Fibroblast of villous mesenchyme (primary cell): Measurements from ENCODE around the gene NSD1. TPM values are rescaled to one million over a fixed set of nuclear protein-coding genes. Genes with fewer than 3 reads are reported as not detected.
A peak's percentile ranks its signal among the peaks of the same experiment; 100 is the strongest.

Experiments used
- DNase-seq: peaks from one replicate; pipeline ENCODE4 v3.0.0-alpha.2; 2010; ENCODE audit warnings: low read depth
- H3K4me3 ChIP-seq: 2 replicates; pipeline ENCODE4 v1.5.1; 2011; ENCODE audit warnings: low read depth, mild to moderate bottlenecking, low read length
- total RNA-seq: library from RNA; depleted of rRNA; stranded (reverse); fragments of >200 nt; gene quantifications from 2 replicates; pipeline ENCODE4 v1.2.3, GENCODE V29; 2012
- TF ChIP-seq, protein P1 (sequence below): IDR thresholded peaks from 2 replicates; pipeline ENCODE4 v1.5.1; 2012; ENCODE audit warnings: low read depth, mild to moderate bottlenecking, low read length; ENCODE audit not compliant: insufficient read depth

The NSD1 gene
- total RNA-seq, 1 donor: 70.0 TPM

DNA sequence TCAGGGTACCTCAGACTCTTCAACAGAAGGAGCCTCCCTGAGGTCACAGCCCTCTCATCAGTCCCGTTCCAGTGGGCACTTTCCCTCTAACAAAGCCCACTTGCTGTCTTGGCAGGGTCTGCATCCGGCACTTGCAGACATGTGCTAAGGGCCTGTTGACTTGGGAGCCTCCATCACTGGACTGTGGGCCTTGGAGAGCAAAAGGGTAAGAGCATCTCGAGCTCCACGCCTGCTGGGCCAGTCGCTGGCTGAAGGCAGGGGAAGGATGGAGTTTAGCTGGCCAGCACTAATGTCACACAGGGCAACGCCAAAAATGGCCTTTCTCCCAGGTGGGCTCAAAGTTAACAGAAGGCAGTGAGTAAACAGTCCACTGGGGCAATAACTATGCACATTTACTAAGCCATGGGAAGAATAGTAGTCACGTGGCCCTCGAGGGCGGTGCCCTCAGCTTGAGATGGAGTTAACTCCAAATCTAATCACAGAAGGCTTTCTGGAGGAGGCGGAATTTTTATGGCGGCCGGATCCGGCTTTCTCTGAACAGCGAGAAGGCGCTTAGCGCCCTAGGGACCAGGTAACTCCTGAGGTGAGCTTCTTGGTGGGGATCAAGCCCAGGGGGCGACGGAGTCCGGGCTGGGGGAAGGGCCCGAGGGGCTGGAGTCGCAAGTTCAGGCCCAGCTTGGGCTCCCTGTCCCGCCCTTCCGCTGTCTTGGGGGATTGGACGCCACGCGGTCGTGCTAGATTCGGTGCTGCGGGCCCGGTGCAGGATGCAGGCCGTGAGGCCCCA lies 2.0 kb upstream of the NSD1 start:
- H3K4me3 ChIP-seq: no peak overlapping the region
- no peak for DNase-seq
- TF ChIP-seq, protein P1, sequence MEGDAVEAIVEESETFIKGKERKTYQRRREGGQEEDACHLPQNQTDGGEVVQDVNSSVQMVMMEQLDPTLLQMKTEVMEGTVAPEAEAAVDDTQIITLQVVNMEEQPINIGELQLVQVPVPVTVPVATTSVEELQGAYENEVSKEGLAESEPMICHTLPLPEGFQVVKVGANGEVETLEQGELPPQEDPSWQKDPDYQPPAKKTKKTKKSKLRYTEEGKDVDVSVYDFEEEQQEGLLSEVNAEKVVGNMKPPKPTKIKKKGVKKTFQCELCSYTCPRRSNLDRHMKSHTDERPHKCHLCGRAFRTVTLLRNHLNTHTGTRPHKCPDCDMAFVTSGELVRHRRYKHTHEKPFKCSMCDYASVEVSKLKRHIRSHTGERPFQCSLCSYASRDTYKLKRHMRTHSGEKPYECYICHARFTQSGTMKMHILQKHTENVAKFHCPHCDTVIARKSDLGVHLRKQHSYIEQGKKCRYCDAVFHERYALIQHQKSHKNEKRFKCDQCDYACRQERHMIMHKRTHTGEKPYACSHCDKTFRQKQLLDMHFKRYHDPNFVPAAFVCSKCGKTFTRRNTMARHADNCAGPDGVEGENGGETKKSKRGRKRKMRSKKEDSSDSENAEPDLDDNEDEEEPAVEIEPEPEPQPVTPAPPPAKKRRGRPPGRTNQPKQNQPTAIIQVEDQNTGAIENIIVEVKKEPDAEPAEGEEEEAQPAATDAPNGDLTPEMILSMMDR: no peak

DNA sequence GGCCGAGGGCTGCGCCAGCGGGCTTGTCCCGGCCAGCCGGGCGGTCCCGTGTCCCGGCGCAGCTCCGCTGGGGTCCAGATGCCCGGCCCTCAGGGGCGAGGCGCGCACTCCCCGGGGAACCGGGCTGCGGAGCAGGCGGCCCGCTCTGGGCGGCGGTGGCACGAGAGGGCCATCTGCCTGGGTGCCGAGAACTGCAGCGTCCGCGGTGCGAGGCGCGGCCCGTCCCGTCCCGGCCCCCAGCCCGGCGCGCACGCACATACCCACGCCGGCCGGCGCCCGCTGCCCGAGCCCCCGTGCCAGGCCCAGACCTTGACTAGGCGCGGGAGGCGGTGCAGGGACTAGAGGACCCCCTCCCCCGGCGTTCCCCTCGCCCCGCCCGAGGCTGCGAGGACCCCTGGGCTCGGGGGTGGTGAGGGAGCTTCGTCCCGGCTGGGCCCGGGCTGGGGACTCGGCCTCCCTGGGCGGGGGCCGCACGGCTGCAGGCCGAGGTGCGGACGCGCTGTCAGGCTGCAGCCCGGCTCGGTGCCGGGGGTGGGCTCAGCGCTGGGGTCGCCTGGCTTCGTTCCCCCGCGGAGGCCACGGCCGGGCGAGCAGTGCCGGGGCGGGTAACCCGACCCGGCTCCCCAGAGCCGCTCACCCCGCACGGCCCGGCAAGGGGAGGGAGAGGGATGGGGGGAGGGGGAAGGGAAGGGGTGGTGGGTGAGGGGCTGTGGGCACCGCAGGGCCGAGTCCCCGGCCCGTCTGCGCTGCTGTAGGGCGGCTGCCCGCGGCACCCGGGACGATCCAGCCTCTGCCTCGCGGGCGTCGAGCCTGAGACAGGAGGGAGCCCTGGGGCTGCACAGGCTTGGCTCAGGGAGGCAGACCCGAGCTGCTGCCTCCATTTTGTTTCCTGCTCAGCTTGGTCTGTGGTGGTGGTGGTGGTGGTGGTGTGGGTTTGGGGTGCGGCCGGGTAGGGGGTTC lies 1.2 kb upstream of the NSD1 start:
- TF ChIP-seq, protein P1: no peak
- H3K4me3 ChIP-seq: no peak overlapping the region
- DNase-seq: peak; percentile 16

DNA sequence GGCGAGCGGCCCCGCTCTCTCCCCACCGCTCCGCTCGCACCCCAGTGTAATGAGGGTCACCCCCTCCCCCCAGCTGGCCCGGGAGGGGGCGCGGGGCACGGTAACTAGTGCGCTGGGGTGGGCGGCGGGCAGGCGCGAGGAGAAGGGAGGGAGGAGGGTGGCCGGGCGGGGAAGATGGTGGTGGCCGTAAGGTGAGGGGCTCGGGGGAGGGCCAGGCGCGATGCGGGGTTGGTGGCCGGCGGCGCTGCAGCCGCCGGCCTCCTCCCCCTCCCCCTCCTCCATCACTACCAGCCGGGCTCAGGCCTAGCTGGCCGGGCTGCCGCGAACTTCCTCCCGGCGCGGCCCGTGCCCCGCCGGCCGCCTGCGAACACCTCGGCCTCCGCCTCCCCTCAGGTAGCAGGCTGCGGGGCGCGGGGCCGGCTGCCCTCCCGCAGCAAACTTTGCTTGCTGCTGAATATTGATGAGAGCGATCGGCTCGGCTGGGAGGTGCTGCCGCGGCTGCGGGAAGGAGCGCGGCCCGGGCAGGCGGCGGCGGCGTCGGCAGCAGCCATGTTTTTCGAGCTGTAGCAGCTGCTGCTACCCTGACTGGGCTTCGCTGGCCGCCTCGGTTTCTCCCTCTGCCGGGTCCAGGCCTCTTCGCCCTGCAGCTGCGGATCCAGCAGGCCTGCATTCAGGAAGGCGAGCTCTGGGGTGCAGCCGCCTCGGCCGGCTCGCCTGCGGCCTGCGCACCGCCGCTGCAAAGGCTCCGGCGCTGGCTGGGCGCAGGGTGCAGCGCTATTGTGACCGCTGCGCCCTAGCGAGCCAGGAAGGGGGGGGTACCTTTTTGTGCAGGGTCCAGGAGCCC lies 502 bp downstream of the NSD1 start:
- peak; percentile 55 for DNase-seq
- TF ChIP-seq, protein P1: no peak
- peak overlapping the region; percentile 64 for H3K4me3 ChIP-seq

DNA sequence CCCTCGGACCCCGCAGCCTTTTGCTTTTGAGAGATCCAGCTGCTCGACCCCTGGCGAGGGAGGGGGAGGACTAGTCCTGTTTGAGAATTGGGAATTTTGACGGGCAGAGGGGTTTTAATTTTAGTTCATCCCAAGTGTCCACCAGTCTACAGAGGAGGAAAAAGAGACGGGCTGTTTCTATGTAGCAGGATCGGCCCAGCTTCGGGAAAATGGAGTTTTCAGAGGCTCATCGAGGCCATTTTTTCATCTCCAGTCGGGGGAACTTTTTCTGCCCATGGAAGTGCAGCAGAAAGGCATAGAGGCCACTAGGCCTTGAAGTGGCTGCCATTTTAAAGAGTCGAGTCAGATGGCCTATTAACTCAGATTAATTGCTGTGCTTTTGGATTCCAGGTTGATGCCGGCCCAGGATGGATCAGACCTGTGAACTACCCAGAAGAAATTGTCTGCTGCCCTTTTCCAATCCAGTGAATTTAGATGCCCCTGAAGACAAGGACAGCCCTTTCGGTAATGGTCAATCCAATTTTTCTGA lies 1.2 kb downstream of the NSD1 start:
- DNase-seq: peak; percentile 24
- TF ChIP-seq, protein P1: no peak
- peak overlapping the region; percentile 64 for H3K4me3 ChIP-seq

DNA sequence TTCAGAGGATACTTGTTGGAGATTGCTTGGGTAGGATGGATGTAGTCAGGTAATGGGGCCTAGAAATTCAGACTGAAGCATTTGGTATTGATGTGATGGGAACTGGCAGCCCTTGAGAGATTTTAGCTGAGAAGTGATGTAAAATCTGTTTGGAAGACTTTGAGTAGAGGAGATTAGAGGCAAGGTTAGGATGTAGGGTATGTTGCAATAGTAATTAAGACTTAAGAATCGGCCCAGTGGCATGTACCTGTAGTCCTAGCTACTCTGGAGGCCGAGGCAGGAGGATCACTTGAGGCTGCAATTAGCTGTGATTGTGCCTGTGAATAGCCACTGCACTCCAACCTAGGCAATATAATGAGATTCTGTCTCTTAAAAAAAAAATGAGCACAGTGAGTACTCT lies 6.7 kb downstream of the NSD1 start:
- H3K4me3 ChIP-seq: no peak overlapping the region
- TF ChIP-seq, protein P1: no peak
- no peak for DNase-seq

DNA sequence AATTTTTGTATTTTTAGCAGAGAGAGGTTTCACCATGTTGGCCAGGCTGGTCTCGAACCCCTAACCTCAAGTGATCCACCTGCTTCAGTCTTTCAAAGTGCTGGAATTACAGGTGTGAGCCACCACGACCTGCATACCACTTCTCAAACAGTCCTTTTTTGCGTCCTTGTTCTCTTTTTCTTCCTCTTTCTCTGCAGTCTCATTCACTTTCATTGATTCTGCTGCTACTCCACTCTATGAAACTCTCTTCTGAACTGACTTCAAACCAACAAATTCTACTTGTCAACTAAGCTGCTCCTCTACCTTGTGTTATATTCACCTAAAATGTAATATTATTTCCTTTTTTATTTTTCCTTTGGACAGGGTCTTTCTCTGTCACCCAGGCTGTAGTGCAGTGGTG lies 7.9 kb downstream of the NSD1 start:
- no peak for DNase-seq
- no peak overlapping the region for H3K4me3 ChIP-seq
- TF ChIP-seq, protein P1: no peak
